G401 (cell line): ENCODE measurements around the gene OS9. TPM values are rescaled to one million over a fixed set of nuclear protein-coding genes. Genes with fewer than 3 reads are reported as not detected.

Source experiments
- DNase-seq: peaks from one replicate; pipeline ENCODE4 v3.0.0-alpha.2; 2015; ENCODE audit warnings: low spot score
- in situ Hi-C: cut with HindIII; loops from 2 replicates; pipeline ENCODE4 v1.10.0; 2016; ENCODE audit warnings: low sequenced_read_pairs, mixed read lengths
- total RNA-seq: library from RNA; depleted of rRNA; stranded (reverse); fragments of >200 nt; shearing (Covaris generic); gene quantifications from 2 replicates; pipeline ENCODE4 v1.2.3, GENCODE V29; 2014

The OS9 gene
- total RNA-seq, 1 experiment from 2014 or later: 134 TPM

- in situ Hi-C loops: no loop called here
- peak; percentile 100 for DNase-seq
Observed at GRCh38 chr12:57744777-57745484, 51.0 kb downstream of the OS9 start, which contains the start of gene TSPAN31. Gene TSPAN31 (plus strand): TSS chr12:57745039. CDS start chr12:57745155, 116 bp downstream.

- DNase-seq: peak; percentile 34
- in situ Hi-C loops: no loop called here
Observed at GRCh38 chr12:57745485-57745881, 51.6 kb downstream of the OS9 start.

- in situ Hi-C loops: no loop called here
- peak; percentile 3 for DNase-seq
Observed at GRCh38 chr12:57746025-57746424, 52.1 kb downstream of the OS9 start.

- no peak for DNase-seq
- in situ Hi-C loops: no loop called here
Observed at GRCh38 chr12:57749061-57749460, 55.1 kb downstream of the OS9 start.

- in situ Hi-C loops: no loop called here
- peak; percentile 5 for DNase-seq
Observed at GRCh38 chr12:57750561-57751431, 56.9 kb downstream of the OS9 start.

- no peak for DNase-seq
- in situ Hi-C loops: no loop called here
Observed at GRCh38 chr12:57751432-57751787, 57.5 kb downstream of the OS9 start.

GRCh38 chr12:57751788-57752667 is 58.1 kb downstream of the OS9 start, which contains the start of gene CDK4:
Gene CDK4 (minus strand): TSS chr12:57752310. CDS start chr12:57751717, 593 bp downstream.
- in situ Hi-C loops: no loop called here
- peak; percentile 100 for DNase-seq

- no peak for DNase-seq
- in situ Hi-C loops: no loop called here
Observed at GRCh38 chr12:57752668-57753000, 58.7 kb downstream of the OS9 start.

GRCh38 chr12:57753756-57754337 is 59.9 kb downstream of the OS9 start:
- in situ Hi-C loops: no loop called here
- DNase-seq: peak; percentile 2

- DNase-seq: peak; percentile 85
- in situ Hi-C loops: no loop called here
Observed at GRCh38 chr12:57754411-57755193, 60.7 kb downstream of the OS9 start, which contains the start of gene MARCHF9. Gene MARCHF9 (plus strand): TSS chr12:57755103. CDS start chr12:57755529, 426 bp downstream.

- in situ Hi-C loops: no loop called here
- no peak for DNase-seq
Observed at GRCh38 chr12:57755194-57755453, 61.2 kb downstream of the OS9 start.

GRCh38 chr12:57755454-57756372 is 61.8 kb downstream of the OS9 start:
- in situ Hi-C loops: no loop called here
- DNase-seq: peak; percentile 28

- in situ Hi-C loops: no loop called here
- peak; percentile 15 for DNase-seq
Observed at GRCh38 chr12:57756406-57757341, 62.7 kb downstream of the OS9 start.

GRCh38 chr12:57757771-57758170 is 63.8 kb downstream of the OS9 start:
- DNase-seq: no peak
- in situ Hi-C loops: no loop called here

- in situ Hi-C loops: no loop called here
- no peak for DNase-seq
Observed at GRCh38 chr12:57758552-57759359, 64.8 kb downstream of the OS9 start.
